PC-9 (cell line): Measurements from ENCODE around the gene STX19.
"Not testable (repeated sequence)": the region's sequence is repeated elsewhere in the genome, so short reads cannot be mapped to it uniquely, and the experiment has no call there.

Experiments used
- CTCF ChIP-seq: fragments of 200-600 bp; sonication (generic); conservative IDR thresholded peaks from 2 replicates; pipeline ENCODE4 v1.6.1; 2017; ENCODE audit warnings: mixed run types, antibody characterized with exemption, mild to moderate bottlenecking, moderate library complexity
- EZH2 ChIP-seq: fragments of 200-600 bp; sonication (generic); IDR thresholded peaks from 2 replicates; pipeline ENCODE4 v1.8.0; 2017; ENCODE audit warnings: antibody characterized with exemption, low read depth

GRCh38 chr3:93965106-93965505 is 63.3 kb downstream of the STX19 start:
- TF ChIP-seq CTCF, EZH2: not testable (repeated sequence)
